H9 (cell line): ENCODE data around the gene SLC28A3. TPM values are rescaled to one million over a fixed set of nuclear protein-coding genes. Genes with fewer than 3 reads are reported as not detected.

Source experiments
- DNase-seq: peaks from one replicate; pipeline ENCODE4 v3.0.0-alpha.2; 2017
- H2AFZ ChIP-seq: one replicate; pipeline ENCODE4 v1.6.1; 2013; ENCODE audit warnings: mild to moderate bottlenecking, low read length, control low read depth, moderate library complexity
- H2AK5ac ChIP-seq: 2 replicates; pipeline ENCODE4 v1.6.1; 2013; ENCODE audit warnings: low read length, control low read depth, mixed read lengths; ENCODE audit not compliant: insufficient read length
- H2BK120ac ChIP-seq: one replicate; pipeline ENCODE4 v1.6.1; 2013; ENCODE audit warnings: low read depth, mild to moderate bottlenecking, low read length, control low read depth, inconsistent platforms; ENCODE audit not compliant: poor library complexity, severe bottlenecking
- H2BK12ac ChIP-seq: 2 replicates; pipeline ENCODE4 v1.6.1; 2013; ENCODE audit warnings: low read length, control low read depth, mixed read lengths, low read depth; ENCODE audit not compliant: insufficient read length
- H2BK15ac ChIP-seq: 2 replicates; pipeline ENCODE4 v1.6.1; 2013; ENCODE audit warnings: low read depth, low read length, control low read depth
- H2BK20ac ChIP-seq: one replicate; pipeline ENCODE4 v1.6.1; 2013; ENCODE audit warnings: low read depth, mild to moderate bottlenecking, low read length, control low read depth, inconsistent platforms; ENCODE audit not compliant: poor library complexity, severe bottlenecking
- H2BK5ac ChIP-seq: 2 replicates; pipeline ENCODE4 v1.6.1; 2013; ENCODE audit warnings: low read length, control low read depth, mixed read lengths; ENCODE audit not compliant: insufficient read length
- H3K14ac ChIP-seq: 2 replicates; pipeline ENCODE4 v1.6.1; 2013; ENCODE audit warnings: low read length, control low read depth; ENCODE audit not compliant: insufficient read depth
- H3K18ac ChIP-seq: 2 replicates; pipeline ENCODE4 v1.6.1; 2013; ENCODE audit warnings: low read depth, mild to moderate bottlenecking, mixed read lengths, low read length, control low read depth; ENCODE audit not compliant: insufficient read length
- H3K23ac ChIP-seq: 2 replicates; pipeline ENCODE4 v1.6.1; 2013; ENCODE audit warnings: low read length, control low read depth, mixed read lengths, low read depth; ENCODE audit not compliant: insufficient read length
- H3K23me2 ChIP-seq: 2 replicates; pipeline ENCODE4 v1.6.1; 2013; ENCODE audit warnings: low read depth, mild to moderate bottlenecking, mixed read lengths, low read length, control low read depth; ENCODE audit not compliant: insufficient read length, poor library complexity, severe bottlenecking
- H3K27ac ChIP-seq: 2 replicates; pipeline ENCODE4 v1.5.1; 2013; ENCODE audit warnings: low read length, control low read depth, mixed read lengths, low read depth; ENCODE audit not compliant: insufficient read length
- H3K27me3 ChIP-seq: 2 replicates; pipeline ENCODE4 v1.6.1; 2013; ENCODE audit warnings: low read length, control low read depth, inconsistent platforms; ENCODE audit not compliant: insufficient read depth
- H3K4ac ChIP-seq: 2 replicates; pipeline ENCODE4 v1.6.1; 2013; ENCODE audit warnings: low read depth, mild to moderate bottlenecking, control low read depth, inconsistent platforms, low read length, moderate library complexity
- H3K4me1 ChIP-seq: 2 replicates; pipeline ENCODE4 v1.6.1; 2013; ENCODE audit warnings: low read length, control low read depth, inconsistent platforms; ENCODE audit not compliant: insufficient read depth
- H3K4me2 ChIP-seq: 2 replicates; pipeline ENCODE4 v1.6.1; 2013; ENCODE audit warnings: low read length, control low read depth, mixed read lengths; ENCODE audit not compliant: insufficient read length, insufficient read depth
- H3K56ac ChIP-seq: 2 replicates; pipeline ENCODE4 v1.6.1; 2013; ENCODE audit warnings: low read depth, mild to moderate bottlenecking, mixed read lengths, low read length, control low read depth; ENCODE audit not compliant: insufficient read length
- H3K79me1 ChIP-seq: 2 replicates; pipeline ENCODE4 v1.6.1; 2013; ENCODE audit warnings: low read depth, mild to moderate bottlenecking, moderate library complexity, low read length, control low read depth, inconsistent platforms; ENCODE audit not compliant: insufficient read depth, poor library complexity, severe bottlenecking
- H3K79me2 ChIP-seq: 2 replicates; pipeline ENCODE4 v1.6.1; 2013; ENCODE audit warnings: low read length, control low read depth, inconsistent platforms; ENCODE audit not compliant: insufficient read depth
- H3K9ac ChIP-seq: 2 replicates; pipeline ENCODE4 v1.6.1; 2013; ENCODE audit warnings: low read length, control low read depth, mixed read lengths; ENCODE audit not compliant: insufficient read length; ENCODE audit errors: extremely low read depth
- H3K9me3 ChIP-seq: one replicate; pipeline ENCODE4 v1.6.1; 2013; ENCODE audit warnings: low read depth, low read length, inconsistent platforms; ENCODE audit not compliant: control insufficient read depth
- H3T11ph ChIP-seq: one replicate; pipeline ENCODE4 v1.6.1; 2013; ENCODE audit warnings: mild to moderate bottlenecking, low read length, control low read depth, inconsistent platforms
- H4K20me1 ChIP-seq: one replicate; pipeline ENCODE4 v1.6.1; 2013; ENCODE audit not compliant: control insufficient read depth, insufficient read length, insufficient read depth
- H4K5ac ChIP-seq: 2 replicates; pipeline ENCODE4 v1.6.1; 2013; ENCODE audit warnings: low read depth, mild to moderate bottlenecking, mixed read lengths, low read length, control low read depth; ENCODE audit not compliant: insufficient read length
- H4K8ac ChIP-seq: replicated peaks from 2 replicates; pipeline ENCODE4 v1.6.1; 2013; ENCODE audit warnings: low read length, control low read depth, mixed read lengths, low read depth; ENCODE audit not compliant: insufficient read length
- H4K91ac ChIP-seq: 2 replicates; pipeline ENCODE4 v1.6.1; 2013; ENCODE audit warnings: low read depth, mild to moderate bottlenecking, moderate library complexity, mixed read lengths, low read length, control low read depth; ENCODE audit not compliant: insufficient read length
- H3K27ac Mint-ChIP-seq, 3 experiments: 2 replicates in 2 of 3; 3 replicates in 1 of 3; pipeline ENCODE4 v1.8.0; 2020 to 2021; ENCODE audit warnings: mixed read lengths in 3 of 3, mild to moderate bottlenecking in 1 of 3, moderate library complexity in 1 of 3
- H3K27me3 Mint-ChIP-seq: 2 replicates; pipeline ENCODE4 v1.8.0; 2021; ENCODE audit warnings: low read depth, mild to moderate bottlenecking, moderate library complexity, mixed read lengths
- H3K36me3 Mint-ChIP-seq, 3 experiments: 2 replicates in 2 of 3; 3 replicates in 1 of 3; pipeline ENCODE4 v1.8.0; 2020 to 2021; ENCODE audit warnings: low read depth in 3 of 3, mixed read lengths in 3 of 3; ENCODE audit not compliant: insufficient read depth in 1 of 3
- H3K4me1 Mint-ChIP-seq, 2 experiments: 2 replicates each; pipeline ENCODE4 v1.8.0; 2020; ENCODE audit warnings: mixed read lengths in 2 of 2
- H3K4me3 Mint-ChIP-seq, 2 experiments: 2 replicates in 1 of 2; 3 replicates in 1 of 2; pipeline ENCODE4 v1.8.0; 2020 to 2021; ENCODE audit warnings: mild to moderate bottlenecking in 2 of 2, mixed read lengths in 2 of 2, moderate library complexity in 1 of 2
- H3K9me3 Mint-ChIP-seq, 2 experiments: 2 replicates in 1 of 2; 3 replicates in 1 of 2; pipeline ENCODE4 v1.8.0; 2020; ENCODE audit warnings: mild to moderate bottlenecking in 2 of 2, mixed read lengths in 2 of 2, moderate library complexity in 1 of 2
- CTCF ChIP-seq: fragments of 200-600 bp; sonication (generic); conservative IDR thresholded peaks from 3 replicates; pipeline ENCODE4 v1.8.0; 2021; ENCODE audit warnings: antibody characterized with exemption, mild to moderate bottlenecking
- WGBS: extraction: QIAGEN DNeasy Blood & Tissue Kit; methylation state at CpG from one replicate; pipeline ENCODE4 v1.1.7; 2013; ENCODE audit warnings: missing lambda C conversion rate, low lambda C conversion rate, mixed read lengths; ENCODE audit not compliant: insufficient read length; ENCODE audit errors: extremely low coverage; 5-methylcytosine and 5-hydroxymethylcytosine counted together
- total RNA-seq: library from RNA; stranded (reverse); gene quantifications from 2 replicates; pipeline ENCODE4 v1.2.1, GENCODE V29; 2021

Gene SLC28A3
- total RNA-seq, 1 experiment from 2014 or later, result not detected

DNA sequence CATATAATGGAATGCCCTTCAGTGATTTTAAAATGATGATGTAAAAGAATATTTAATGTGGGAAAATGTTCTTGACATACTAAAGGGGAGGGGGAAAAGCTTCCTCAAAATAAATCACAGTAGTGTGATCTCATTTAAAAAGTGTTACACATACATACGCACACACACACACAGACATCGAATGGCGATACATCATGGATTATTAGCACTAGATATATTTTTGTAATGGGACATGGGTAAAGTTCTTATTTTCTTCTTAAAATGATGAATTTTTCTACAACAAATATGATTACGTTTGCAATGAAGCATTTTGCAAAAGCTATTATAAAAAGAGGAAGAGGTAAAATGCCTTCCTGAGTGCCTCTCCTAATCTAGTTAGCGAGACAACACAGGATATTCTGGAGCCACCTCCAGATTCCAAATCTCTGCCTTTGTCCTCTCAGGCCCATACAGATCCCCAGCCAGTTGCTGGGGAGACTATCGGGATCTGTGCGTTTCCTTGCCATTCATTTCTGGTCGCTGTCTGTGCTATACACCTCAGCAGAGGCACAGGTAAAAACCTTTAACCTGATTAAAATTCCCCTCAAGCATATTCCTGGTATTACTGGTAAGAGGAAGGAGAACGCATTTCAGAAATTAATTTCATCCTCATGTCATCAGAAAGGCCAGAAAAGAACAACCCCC is 69.6 kb downstream of the SLC28A3 start:
- no CpG with 5 or more reads among the region's 9 CpGs for WGBS
- Histone ChIP-seq H3K9ac (no peak overlapping the region), H2BK15ac (no peak overlapping the region), H2BK20ac (no peak overlapping the region), H3K23me2 (peaks cover 2% of the 10 kb centered on the region), H3K27ac (no peak overlapping the region), H3K4me1 (no peaks in the 10 kb centered on the region), H2AFZ (no peak overlapping the region), H3K18ac (no peak overlapping the region), H3K79me2 (no peaks in the 10 kb centered on the region), H3K9me3 (no peaks in the 10 kb centered on the region), H4K5ac (no peak overlapping the region), H4K20me1 (no peaks in the 10 kb centered on the region), H4K91ac (no peak overlapping the region), H2AK5ac (no peak overlapping the region), H2BK12ac (no peak overlapping the region), H2BK120ac (no peak overlapping the region), H2BK5ac (no peak overlapping the region), H3K79me1 (no peaks in the 10 kb centered on the region), H3K27me3 (no peaks in the 10 kb centered on the region), H3K4me2 (peak overlapping the region; percentile 41), H3K4ac (no peak overlapping the region), H3T11ph (no peak overlapping the region), H3K56ac (no peak overlapping the region), H4K8ac (no peak overlapping the region), H3K14ac (no peak overlapping the region), H3K23ac (no peak overlapping the region)
- H3K36me3 Mint-ChIP-seq, result no peaks in the 10 kb centered on the region
- DNase-seq, result no peak
- H3K27me3 Mint-ChIP-seq, result peaks cover 40% of the 10 kb centered on the region
- peaks cover 13% of the 10 kb centered on the region in 2 experiments for H3K4me1 Mint-ChIP-seq
- H3K4me3 Mint-ChIP-seq, result peak overlapping the region; percentile 58 to 72
- H3K27ac Mint-ChIP-seq, result no peak overlapping the region
- no peaks in the 10 kb centered on the region for H3K9me3 Mint-ChIP-seq
- no peak for TF ChIP-seq CTCF
